Mesothelial cell of epicardium (in vitro differentiated cells): ENCODE measurements around the gene RILP. TPM values are rescaled to one million over a fixed set of nuclear protein-coding genes. Genes with fewer than 3 reads are reported as not detected.

Experiments
- DNase-seq, 2 experiments: peaks; one replicate each; pipeline ENCODE4 v3.0.0; 2021; ENCODE audit warnings: low spot score in 2 of 2; ENCODE audit not compliant: unreplicated experiment in 2 of 2
- H3K27ac Mint-ChIP-seq: 2 replicates; pipeline ENCODE4 v1.8.0; 2021; ENCODE audit warnings: mixed read lengths
- H3K27me3 Mint-ChIP-seq: 2 replicates; pipeline ENCODE4 v1.8.0; 2021; ENCODE audit warnings: low read depth, mixed read lengths
- H3K36me3 Mint-ChIP-seq: 2 replicates; pipeline ENCODE4 v1.8.0; 2021; ENCODE audit warnings: mixed read lengths
- H3K4me1 Mint-ChIP-seq: 2 replicates; pipeline ENCODE4 v1.8.0; 2021; ENCODE audit warnings: mixed read lengths
- H3K4me3 Mint-ChIP-seq: 2 replicates; pipeline ENCODE4 v1.8.0; 2021; ENCODE audit warnings: mild to moderate bottlenecking, moderate library complexity, mixed read lengths
- H3K9me3 Mint-ChIP-seq: 2 replicates; pipeline ENCODE4 v1.8.0; 2021; ENCODE audit warnings: mixed read lengths
- CTCF ChIP-seq: fragments of 200-600 bp; sonication (generic); IDR thresholded peaks from one replicate; pipeline ENCODE4 v1.5.0; 2021; ENCODE audit warnings: antibody characterized with exemption; ENCODE audit not compliant: unreplicated experiment
- total RNA-seq: library from RNA; stranded (reverse); gene quantifications from 3 replicates; pipeline ENCODE4 v1.2.1, GENCODE V29; 2021

The RILP gene
- total RNA-seq, 1 donor from 2014 or later: 3.8 TPM

DNA sequence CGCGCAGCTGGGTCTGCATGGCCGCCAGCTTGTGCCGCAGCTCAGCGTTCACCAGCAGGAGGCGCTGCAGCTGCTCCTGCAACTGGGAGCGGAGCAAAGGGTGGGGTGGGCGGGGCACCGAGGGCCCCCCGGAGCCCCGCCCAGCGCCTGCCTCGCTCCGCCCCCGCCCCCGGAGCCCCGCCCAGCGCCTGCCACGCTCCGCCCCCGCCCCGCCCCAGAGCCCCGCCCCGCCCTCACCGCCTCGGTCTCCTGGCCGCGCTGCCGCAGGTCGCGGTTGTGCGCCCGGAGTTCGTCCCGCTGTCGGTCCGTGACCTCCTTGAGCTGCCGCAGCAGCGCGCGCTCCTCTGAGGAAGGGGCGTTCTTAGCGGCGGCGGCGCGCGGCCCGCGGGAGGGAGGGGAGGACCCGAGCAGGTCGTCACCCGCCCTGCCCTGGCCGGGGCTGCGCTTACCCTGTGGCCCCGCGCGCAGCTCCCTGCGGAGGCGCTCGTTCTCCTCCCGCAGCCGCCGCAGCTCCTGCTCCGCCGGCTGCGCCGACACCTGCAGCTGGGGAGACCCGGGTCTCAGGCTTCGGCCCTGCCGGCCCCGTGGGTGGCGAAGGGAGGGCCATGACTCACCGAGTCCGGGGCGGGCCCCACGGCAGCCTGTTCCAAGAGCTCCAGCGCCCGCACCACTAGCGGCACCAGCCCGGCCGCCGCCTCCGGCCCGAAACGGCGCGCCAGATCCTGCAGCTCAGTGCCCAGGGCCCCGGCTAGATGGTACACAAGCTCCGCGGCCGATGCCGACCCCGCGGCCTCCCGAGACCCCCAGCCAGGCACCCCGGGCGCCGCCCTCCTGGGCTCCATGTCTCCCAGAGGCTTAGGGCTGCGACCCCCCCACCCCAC, 463 bp downstream of the RILP start:
- H3K27ac Mint-ChIP-seq: no peak overlapping the region
- H3K4me1 Mint-ChIP-seq: peaks cover 22% of the 10 kb centered on the region
- TF ChIP-seq CTCF: peak; percentile 80
- H3K4me3 Mint-ChIP-seq: peak overlapping the region; percentile 65
- peaks cover 2% of the 10 kb centered on the region for H3K27me3 Mint-ChIP-seq
- peak; percentile 92 to 95 for DNase-seq
- H3K9me3 Mint-ChIP-seq: no peaks in the 10 kb centered on the region
- peaks cover 18% of the 10 kb centered on the region for H3K36me3 Mint-ChIP-seq

- Mint-ChIP-seq H3K27me3 (peaks cover 5% of the 10 kb centered on the region), H3K27ac (no peak overlapping the region), H3K4me3 (peak overlapping the region; percentile 65), H3K36me3 (peaks cover 11% of the 10 kb centered on the region), H3K9me3 (no peaks in the 10 kb centered on the region), H3K4me1 (peaks cover 25% of the 10 kb centered on the region)
- no peak for DNase-seq
- TF ChIP-seq CTCF: no peak
Observed at GRCh38 chr17:1648173-1648962, 1.3 kb downstream of the RILP start.

- Mint-ChIP-seq H3K36me3 (peaks cover 7% of the 10 kb centered on the region), H3K9me3 (no peaks in the 10 kb centered on the region), H3K27ac (peak overlapping the region; percentile 7), H3K4me1 (peaks cover 25% of the 10 kb centered on the region), H3K27me3 (peaks cover 5% of the 10 kb centered on the region), H3K4me3 (peak overlapping the region; percentile 65)
- no peak for TF ChIP-seq CTCF
- DNase-seq: no peak
Observed at GRCh38 chr17:1647802-1648171, 1.9 kb downstream of the RILP start.

GRCh38 chr17:1646199-1646875, 3.3 kb downstream of the RILP start:
- no peak for DNase-seq
- H3K4me3 Mint-ChIP-seq: peak overlapping the region; percentile 22
- no peak for TF ChIP-seq CTCF
- H3K27me3 Mint-ChIP-seq: peaks cover 5% of the 10 kb centered on the region
- H3K9me3 Mint-ChIP-seq: no peaks in the 10 kb centered on the region
- no peaks in the 10 kb centered on the region for H3K36me3 Mint-ChIP-seq
- H3K4me1 Mint-ChIP-seq: peaks cover 25% of the 10 kb centered on the region
- no peak overlapping the region for H3K27ac Mint-ChIP-seq
